HepG2 (cell line): ENCODE data around the gene TAB3. TPM values are rescaled to one million over a fixed set of nuclear protein-coding genes. Genes with fewer than 3 reads are reported as not detected.

Source experiments
- EEA1 ChIP-seq: sonication (generic); formaldehyde crosslinking; IDR thresholded peaks from 2 replicates; pipeline ENCODE4 v1.5.1; 2020; ENCODE audit warnings: mild to moderate bottlenecking, missing genetic modification reagents, borderline replicate concordance
- FLYWCH1 ChIP-seq: sonication (generic); formaldehyde crosslinking; IDR thresholded peaks from 2 replicates; pipeline ENCODE4 v1.8.1; 2023; ENCODE audit warnings: mild to moderate bottlenecking, missing genetic modification reagents
- FOXC1 ChIP-seq: sonication (generic); formaldehyde crosslinking; IDR thresholded peaks from 2 replicates; pipeline ENCODE4 v1.8.0; 2022; ENCODE audit warnings: mild to moderate bottlenecking, missing genetic modification reagents, borderline replicate concordance
- FOXP1 ChIP-seq, 2 experiments: fragments of 450-650 bp in 1 of 2; IDR thresholded peaks; 2 replicates each; pipeline ENCODE4 v1.6.1; 2017 to 2018; ENCODE audit warnings: antibody characterized with exemption in 1 of 2
- HMG20B ChIP-seq: conservative IDR thresholded peaks from 2 replicates; pipeline ENCODE4 v1.6.1; 2016; ENCODE audit warnings: missing genetic modification reagents, missing compliant biosample characterization
- MEIS1 ChIP-seq: sonication (generic); formaldehyde crosslinking; IDR thresholded peaks from 2 replicates; pipeline ENCODE4 v1.9.0; 2021; ENCODE audit warnings: mild to moderate bottlenecking, missing genetic modification reagents, moderate library complexity, borderline replicate concordance
- MTA1 ChIP-seq: sonication (generic); formaldehyde crosslinking; IDR thresholded peaks from 2 replicates; pipeline ENCODE4 v1.4.0; 2020; ENCODE audit warnings: missing genetic modification reagents, mild to moderate bottlenecking, borderline replicate concordance
- ZNF224 ChIP-seq: sonication (generic); formaldehyde crosslinking; IDR thresholded peaks from 2 replicates; pipeline ENCODE4 v1.5.0; 2020; ENCODE audit warnings: mild to moderate bottlenecking, missing genetic modification reagents
- ZNF431 ChIP-seq: sonication (generic); formaldehyde crosslinking; IDR thresholded peaks from 2 replicates; pipeline ENCODE4 v1.9.0; 2022; ENCODE audit warnings: missing genetic modification reagents, low read depth, mild to moderate bottlenecking, borderline replicate concordance
- ZNF616 ChIP-seq: sonication (generic); formaldehyde crosslinking; IDR thresholded peaks from 2 replicates; pipeline ENCODE4 v1.5.0; 2020; ENCODE audit warnings: low read depth, mild to moderate bottlenecking, missing genetic modification reagents
- ZNF687 ChIP-seq: sonication (generic); formaldehyde crosslinking; IDR thresholded peaks from 2 replicates; pipeline ENCODE4 v1.5.1; 2020; ENCODE audit warnings: mild to moderate bottlenecking, missing genetic modification reagents, moderate library complexity
- ZNF777 ChIP-seq: sonication (generic); formaldehyde crosslinking; IDR thresholded peaks from 2 replicates; pipeline ENCODE4 v1.4.0; 2020; ENCODE audit warnings: missing genetic modification reagents
- ZSCAN29 ChIP-seq: sonication (generic); formaldehyde crosslinking; conservative IDR thresholded peaks from 2 replicates; pipeline ENCODE4 v1.4.0; 2020; ENCODE audit warnings: mild to moderate bottlenecking, missing genetic modification reagents
- polyA plus RNA-seq, 8 experiments: library from polyadenylated mRNA; depleted of rRNA in 3 of 8; stranded (reverse) in 7 of 8; unstranded in 1 of 8; fragments of >200 nt; fragmentation: Illumina TruSeq in 4 of 8; extraction: Trizol in 4 of 8; gene quantifications; 2 replicates each; pipeline versions ENCODE4 v1.2.1 to v1.2.3, GENCODE V29; 2011 to 2016; ENCODE audit warnings: low read depth in 4 of 8, missing spikeins in 1 of 8, mixed read lengths in 1 of 8; ENCODE audit not compliant: insufficient read depth in 1 of 8
- total RNA-seq, 5 experiments: library from RNA; depleted of rRNA; stranded (reverse); fragments of >200 nt; fragmentation: Illumina TruSeq; extraction: Trizol; gene quantifications; 2 replicates each; pipeline ENCODE4 v1.2.3, GENCODE V29; 2016; ENCODE audit warnings: low read depth in 1 of 5
- TF ChIP-seq, protein P1 (sequence below), 2 experiments: fragments of 450-650 bp in 1 of 2; sonication (generic) in 1 of 2; formaldehyde crosslinking in 1 of 2; IDR thresholded peaks; 2 replicates each; pipeline versions ENCODE4 v1.6.1 to v1.8.0; 2016 to 2022; ENCODE audit warnings: antibody characterized with exemption in 1 of 2, mild to moderate bottlenecking in 1 of 2, missing genetic modification reagents in 1 of 2

Gene TAB3
- total and polyA plus RNA-seq, 2 of the 13 experiments (the other 11 are each of a cell fraction or from before 2014, with no cell fraction given) = 27.2 to 59.8 TPM

DNA sequence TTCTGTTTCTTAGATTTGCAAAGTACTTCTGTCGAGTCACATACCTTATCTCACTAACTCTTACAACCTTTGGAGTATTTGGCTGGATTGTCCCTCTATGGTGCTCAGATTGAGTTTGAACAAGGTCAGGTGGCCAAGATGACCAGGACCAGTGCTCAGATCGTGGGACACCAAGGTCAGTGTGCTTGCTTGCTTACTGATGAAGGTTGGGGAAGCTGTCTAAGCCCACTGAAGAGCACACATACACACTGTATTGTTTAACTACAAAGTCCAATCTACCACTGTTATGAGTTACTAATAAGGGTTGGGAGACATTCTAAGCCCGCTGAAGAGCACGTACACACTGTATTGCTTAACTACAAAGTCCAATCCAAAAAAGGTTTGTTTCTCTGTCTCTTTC, 53.7 kb downstream of the TAB3 start (continued):
- TF ChIP-seq MEIS1 (CRISPR knock-in tag) (no peak), FLYWCH1 (CRISPR knock-in tag) (no peak), FOXC1 (CRISPR knock-in tag) (no peak), FOXP1 (IDR thresholded peaks at IDR 0.05) (no peak), FOXP1 (CRISPR knock-in tag; IDR thresholded peaks at IDR 0.05) (peak; percentile 54), EEA1 (CRISPR knock-in tag) (no peak), ZNF616 (CRISPR knock-in tag) (no peak), ZNF431 (CRISPR knock-in tag) (no peak), MTA1 (CRISPR knock-in tag) (no peak), ZNF777 (CRISPR knock-in tag) (no peak), HMG20B (CRISPR knock-in tag) (0 out of 2 replicates have a peak, but pooled peaks have one; percentile 37), ZNF224 (CRISPR knock-in tag) (no peak), ZNF687 (CRISPR knock-in tag) (no peak), ZSCAN29 (CRISPR knock-in tag) (no peak)
- TF ChIP-seq, protein P1, sequence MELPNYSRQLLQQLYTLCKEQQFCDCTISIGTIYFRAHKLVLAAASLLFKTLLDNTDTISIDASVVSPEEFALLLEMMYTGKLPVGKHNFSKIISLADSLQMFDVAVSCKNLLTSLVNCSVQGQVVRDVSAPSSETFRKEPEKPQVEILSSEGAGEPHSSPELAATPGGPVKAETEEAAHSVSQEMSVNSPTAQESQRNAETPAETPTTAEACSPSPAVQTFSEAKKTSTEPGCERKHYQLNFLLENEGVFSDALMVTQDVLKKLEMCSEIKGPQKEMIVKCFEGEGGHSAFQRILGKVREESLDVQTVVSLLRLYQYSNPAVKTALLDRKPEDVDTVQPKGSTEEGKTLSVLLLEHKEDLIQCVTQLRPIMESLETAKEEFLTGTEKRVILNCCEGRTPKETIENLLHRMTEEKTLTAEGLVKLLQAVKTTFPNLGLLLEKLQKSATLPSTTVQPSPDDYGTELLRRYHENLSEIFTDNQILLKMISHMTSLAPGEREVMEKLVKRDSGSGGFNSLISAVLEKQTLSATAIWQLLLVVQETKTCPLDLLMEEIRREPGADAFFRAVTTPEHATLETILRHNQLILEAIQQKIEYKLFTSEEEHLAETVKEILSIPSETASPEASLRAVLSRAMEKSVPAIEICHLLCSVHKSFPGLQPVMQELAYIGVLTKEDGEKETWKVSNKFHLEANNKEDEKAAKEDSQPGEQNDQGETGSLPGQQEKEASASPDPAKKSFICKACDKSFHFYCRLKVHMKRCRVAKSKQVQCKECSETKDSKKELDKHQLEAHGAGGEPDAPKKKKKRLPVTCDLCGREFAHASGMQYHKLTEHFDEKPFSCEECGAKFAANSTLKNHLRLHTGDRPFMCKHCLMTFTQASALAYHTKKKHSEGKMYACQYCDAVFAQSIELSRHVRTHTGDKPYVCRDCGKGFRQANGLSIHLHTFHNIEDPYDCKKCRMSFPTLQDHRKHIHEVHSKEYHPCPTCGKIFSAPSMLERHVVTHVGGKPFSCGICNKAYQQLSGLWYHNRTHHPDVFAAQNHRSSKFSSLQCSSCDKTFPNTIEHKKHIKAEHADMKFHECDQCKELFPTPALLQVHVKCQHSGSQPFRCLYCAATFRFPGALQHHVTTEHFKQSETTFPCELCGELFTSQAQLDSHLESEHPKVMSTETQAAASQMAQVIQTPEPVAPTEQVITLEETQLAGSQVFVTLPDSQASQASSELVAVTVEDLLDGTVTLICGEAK (IDR thresholded peaks at IDR 0.05) = no peak
- TF ChIP-seq, protein P1 (CRISPR knock-in tag; IDR thresholded peaks at IDR 0.05) = no peak; the same call in 1 of the 2 replicates
